ENCODE measurements around the gene MGAT5B. TPM values are rescaled to one million over a fixed set of nuclear protein-coding genes. Genes with fewer than 3 reads are reported as not detected.

Gene MGAT5B
- total and polyA plus RNA-seq, 4 donors = 0.02 to 0.25 TPM; not detected in 2

DNA sequence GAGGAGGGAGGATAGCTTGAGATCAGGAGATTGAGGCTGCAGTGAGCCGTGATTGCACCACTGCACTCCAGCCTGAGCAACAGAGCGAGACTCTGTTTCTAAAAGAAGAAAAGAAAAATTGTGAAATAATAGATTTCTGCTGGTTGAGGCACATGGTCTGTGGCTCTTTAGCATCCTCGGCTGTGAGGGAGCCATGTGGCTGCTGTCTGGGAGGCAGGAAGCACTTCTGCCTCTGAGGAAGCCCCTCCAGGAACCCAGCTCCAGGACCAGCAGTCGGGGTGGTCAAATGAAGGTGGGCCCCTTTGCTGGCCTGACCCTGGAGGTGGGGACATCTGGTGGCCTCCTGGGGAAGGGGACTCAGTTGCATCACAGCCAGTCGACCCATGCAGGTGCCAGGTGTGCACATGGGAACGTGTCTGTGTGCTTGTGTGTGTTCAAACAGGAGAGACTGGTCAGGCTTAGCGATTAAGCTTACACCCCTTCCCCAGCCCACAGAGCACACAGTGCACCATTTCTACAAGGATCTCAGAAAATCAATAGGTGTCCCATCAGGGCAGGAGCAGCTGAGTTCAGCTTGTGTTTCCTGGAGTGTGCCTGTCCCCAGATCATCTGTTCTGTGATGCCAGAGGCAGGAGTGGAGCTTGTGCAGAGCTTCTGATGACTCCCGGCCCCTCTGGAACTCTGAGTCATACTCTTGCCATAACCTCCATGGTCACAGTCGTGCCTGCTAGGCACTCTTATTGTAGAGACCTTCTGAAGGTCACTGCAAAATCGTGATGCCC, 24.3 kb upstream of the MGAT5B start (continued):
- TF ChIP-seq, protein P1, sequence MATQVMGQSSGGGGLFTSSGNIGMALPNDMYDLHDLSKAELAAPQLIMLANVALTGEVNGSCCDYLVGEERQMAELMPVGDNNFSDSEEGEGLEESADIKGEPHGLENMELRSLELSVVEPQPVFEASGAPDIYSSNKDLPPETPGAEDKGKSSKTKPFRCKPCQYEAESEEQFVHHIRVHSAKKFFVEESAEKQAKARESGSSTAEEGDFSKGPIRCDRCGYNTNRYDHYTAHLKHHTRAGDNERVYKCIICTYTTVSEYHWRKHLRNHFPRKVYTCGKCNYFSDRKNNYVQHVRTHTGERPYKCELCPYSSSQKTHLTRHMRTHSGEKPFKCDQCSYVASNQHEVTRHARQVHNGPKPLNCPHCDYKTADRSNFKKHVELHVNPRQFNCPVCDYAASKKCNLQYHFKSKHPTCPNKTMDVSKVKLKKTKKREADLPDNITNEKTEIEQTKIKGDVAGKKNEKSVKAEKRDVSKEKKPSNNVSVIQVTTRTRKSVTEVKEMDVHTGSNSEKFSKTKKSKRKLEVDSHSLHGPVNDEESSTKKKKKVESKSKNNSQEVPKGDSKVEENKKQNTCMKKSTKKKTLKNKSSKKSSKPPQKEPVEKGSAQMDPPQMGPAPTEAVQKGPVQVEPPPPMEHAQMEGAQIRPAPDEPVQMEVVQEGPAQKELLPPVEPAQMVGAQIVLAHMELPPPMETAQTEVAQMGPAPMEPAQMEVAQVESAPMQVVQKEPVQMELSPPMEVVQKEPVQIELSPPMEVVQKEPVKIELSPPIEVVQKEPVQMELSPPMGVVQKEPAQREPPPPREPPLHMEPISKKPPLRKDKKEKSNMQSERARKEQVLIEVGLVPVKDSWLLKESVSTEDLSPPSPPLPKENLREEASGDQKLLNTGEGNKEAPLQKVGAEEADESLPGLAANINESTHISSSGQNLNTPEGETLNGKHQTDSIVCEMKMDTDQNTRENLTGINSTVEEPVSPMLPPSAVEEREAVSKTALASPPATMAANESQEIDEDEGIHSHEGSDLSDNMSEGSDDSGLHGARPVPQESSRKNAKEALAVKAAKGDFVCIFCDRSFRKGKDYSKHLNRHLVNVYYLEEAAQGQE (IDR thresholded peaks at IDR 0.05) = no peak

DNA sequence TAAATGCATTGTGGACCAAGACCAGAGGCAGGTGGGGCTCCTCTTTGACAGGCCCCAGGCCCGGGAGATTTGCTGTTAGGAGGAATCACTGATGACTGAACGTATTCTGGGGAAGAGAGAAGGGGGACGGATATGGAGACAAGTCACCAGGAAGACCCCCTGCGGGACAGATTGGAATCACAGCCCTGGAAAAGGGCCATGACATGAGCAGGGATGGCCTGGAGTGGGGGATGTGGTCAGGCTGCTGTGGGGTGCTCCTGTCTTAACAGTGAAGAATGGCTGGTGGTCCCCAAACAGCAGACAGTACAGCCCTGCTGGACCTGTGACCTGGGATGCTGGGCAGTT, 23.7 kb upstream of the MGAT5B start:
- Histone ChIP-seq H3K27me3 (ENCODE audit: control insufficient read depth in 4 of 4, insufficient read depth in 4 of 4, low read length in 3 of 4) (peaks cover 0 to 17% (median 6%) of the 10 kb centered on the region in 4 donors), H3K9ac (ENCODE audit: low read depth in 1 of 2, low read length in 2 of 2) (no peak overlapping the region), H3K4me3 (ENCODE audit: low read depth in 1 of 3, low read length in 3 of 3) (no peak overlapping the region), H3K36me3 (ENCODE audit: control insufficient read depth in 4 of 4, insufficient read depth in 3 of 4, low read depth in 1 of 4, low read length in 3 of 4) (no peaks in the 10 kb centered on the region), H3K27ac (ENCODE audit: low read depth in 1 of 2, low read length in 2 of 2) (no peak overlapping the region), H3K9me3 (ENCODE audit: control insufficient read depth in 4 of 4, low read length in 3 of 4) (no peaks in the 10 kb centered on the region), H3K4me1 (ENCODE audit: control insufficient read depth in 4 of 4, insufficient read depth in 4 of 4, low read length in 3 of 4) (peaks cover 1 to 6% (median 3%) of the 10 kb centered on the region in 4 donors)
- no peak for TF ChIP-seq ZBTB33 (IDR thresholded peaks at IDR 0.05)
- no peak for TF ChIP-seq FOXA2 (IDR thresholded peaks at IDR 0.05)
- TF ChIP-seq RAD21 (IDR thresholded peaks at IDR 0.05) = no peak
- TF ChIP-seq NR2F2 (IDR thresholded peaks at IDR 0.05) = no peak
- TF ChIP-seq YY1 (IDR thresholded peaks at IDR 0.05) = no peak
- TF ChIP-seq TAF1 (conservative IDR thresholded peaks at IDR 0.05) = no peak
- no peak for TF ChIP-seq SP1 (IDR thresholded peaks at IDR 0.05)
- no peak for TF ChIP-seq MAX (IDR thresholded peaks at IDR 0.05)
- no peak for TF ChIP-seq JUND (IDR thresholded peaks at IDR 0.05)
- no peak for TF ChIP-seq FOXA1 (IDR thresholded peaks at IDR 0.05)
- TF ChIP-seq CTCF (IDR thresholded peaks at IDR 0.05; ENCODE audit: low read depth, low read length, missing input control) = no peak
- TF ChIP-seq RXRA (IDR thresholded peaks at IDR 0.05) = no peak
- TF ChIP-seq, protein P2, sequence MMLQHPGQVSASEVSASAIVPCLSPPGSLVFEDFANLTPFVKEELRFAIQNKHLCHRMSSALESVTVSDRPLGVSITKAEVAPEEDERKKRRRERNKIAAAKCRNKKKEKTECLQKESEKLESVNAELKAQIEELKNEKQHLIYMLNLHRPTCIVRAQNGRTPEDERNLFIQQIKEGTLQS (IDR thresholded peaks at IDR 0.05) = no peak
- no peak for TF ChIP-seq GABPA (IDR thresholded peaks at IDR 0.05 in 1 of 2, conservative IDR thresholded peaks at IDR 0.05 in 1 of 2)
- TF ChIP-seq, protein P1 (IDR thresholded peaks at IDR 0.05) = no peak
- TF ChIP-seq EGR1 (IDR thresholded peaks at IDR 0.05; ENCODE audit: low read depth in 2 of 2) = no peak
- 58% methylated on average over 4 of the region's 4 CpGs for whole genome bisulfite sequencing
- no peak for DNase-seq (ENCODE audit: low spot score)
